ENCODE data around the gene IRGC. TPM values are rescaled to one million over a fixed set of nuclear protein-coding genes. Genes with fewer than 3 reads are reported as not detected.

Gene IRGC
- total RNA-seq (2021), result not detected in 3 replicates
- not detected for Bru-seq, nascent RNA
- long read RNA-seq, experiment 1, result 0 reads
- long read RNA-seq, experiment 2, result 0 reads
- long read RNA-seq, experiment 3, result 0 reads

GRCh38 chr19:43715776-43716175 lies at the start of gene IRGC:
TSS of gene IRGC (plus strand) at chr19:43716076. CDS start at chr19:43718559, 2,483 bp downstream.
- Mint-ChIP-seq H3K27me3 (ENCODE audit: low read depth) (peaks cover 3% of the 10 kb centered on the region; the same call in 1 of the 2 replicates), H3K36me3 (no peaks in the 10 kb centered on the region), H3K9me3 (no peaks in the 10 kb centered on the region), H3K4me1 (no peaks in the 10 kb centered on the region), H3K4me3 (no peak within 1 kb of the TSS), H3K27ac (no peak within 1 kb of the TSS; the same call in 1 of the 2 replicates)
- ATAC-seq (no peak), DNase-seq (ENCODE audit: low spot score) (no peak)
- CTCF ChIA-PET, result interaction anchor here (0.8 kb wide), 1 partner anchor 58 kb away, joined by 3 read pairs; no protein-coding TSS in a partner anchor
- TF ChIP-seq KAT7 (CRISPR knock-in tag; IDR thresholded peaks at IDR 0.05; ENCODE audit: borderline replicate concordance), result no peak
- no peak for TF ChIP-seq USF2 (CRISPR knock-in tag; IDR thresholded peaks at IDR 0.05)
- TF ChIP-seq ZBTB21 (CRISPR knock-in tag; IDR thresholded peaks at IDR 0.05; ENCODE audit: borderline replicate concordance), result no peak
- no peak for TF ChIP-seq RORB (CRISPR knock-in tag; IDR thresholded peaks at IDR 0.05)
- no peak for TF ChIP-seq E2F4 (CRISPR knock-in tag; IDR thresholded peaks at IDR 0.05; ENCODE audit: borderline replicate concordance, low read depth)
- no peak for TF ChIP-seq ZNF263 (CRISPR knock-in tag; IDR thresholded peaks at IDR 0.05; ENCODE audit: low read depth)
- TF ChIP-seq ZNF317 (CRISPR knock-in tag; IDR thresholded peaks at IDR 0.05; ENCODE audit: borderline replicate concordance, low read depth), result no peak
- TF ChIP-seq MLX (CRISPR knock-in tag; IDR thresholded peaks at IDR 0.05), result no peak
- no peak for TF ChIP-seq PREB (CRISPR knock-in tag; IDR thresholded peaks at IDR 0.05; ENCODE audit: borderline replicate concordance)
- no peak for TF ChIP-seq STAT6 (CRISPR knock-in tag; conservative IDR thresholded peaks at IDR 0.05; ENCODE audit: low read depth)
- TF ChIP-seq SOX15 (CRISPR knock-in tag; IDR thresholded peaks at IDR 0.05), result no peak
- POLR2A ChIA-PET, result no interaction called here

DNA sequence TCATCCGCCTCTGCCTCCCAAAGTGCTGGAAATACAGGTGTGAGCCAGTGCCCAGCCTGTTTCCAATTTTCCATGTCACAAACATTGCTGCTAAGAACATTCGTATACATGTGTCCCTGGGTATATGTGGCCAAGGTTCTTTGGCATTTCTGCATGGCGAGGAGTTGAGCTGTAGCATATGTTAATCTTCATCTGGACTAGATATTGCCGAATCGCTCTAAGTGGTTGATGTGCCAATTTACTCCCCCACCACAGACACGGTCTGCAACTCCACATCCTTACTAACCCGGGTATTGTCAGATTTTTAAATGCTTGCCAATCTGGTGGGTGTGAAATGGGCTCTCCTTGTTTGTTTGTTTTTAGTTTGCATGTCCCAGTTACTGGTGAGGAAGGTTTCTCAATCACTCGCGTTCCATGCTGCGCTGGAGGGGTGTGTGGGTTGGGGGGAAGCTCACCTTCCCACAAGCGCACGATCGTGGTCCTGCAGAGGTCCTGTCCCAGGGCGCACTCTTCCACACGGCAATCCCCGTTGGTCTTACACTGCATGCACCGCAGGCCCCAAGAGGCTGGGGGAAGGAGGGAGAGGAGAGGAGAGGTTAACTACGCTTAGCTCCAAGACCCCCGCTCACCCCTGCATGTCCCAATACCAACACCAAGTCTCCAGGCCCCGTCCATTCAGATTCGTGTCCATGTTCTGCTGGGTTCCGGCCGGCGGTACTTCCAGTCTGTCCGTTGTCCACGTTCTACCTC lies 48.6 kb upstream of the IRGC start:
- ChIA-PET POLR2A (interaction anchor here (0.6 to 1.7 kb wide), 2 partner anchors 20 to 72 kb away, joined by 5 to 12 read pairs; partner anchors contain the start of genes IRGQ and ZNF576), CTCF (interaction anchor here (0.6 to 3.5 kb wide), 7 partner anchors 41 to 165 kb away, joined by 3 to 28 read pairs (median 3); no protein-coding TSS in a partner anchor)
- H3K27me3 Mint-ChIP-seq (ENCODE audit: low read depth), result peaks cover 31% of the 10 kb centered on the region
- ATAC-seq, result no peak
- peaks cover 29% of the 10 kb centered on the region for H3K4me1 Mint-ChIP-seq
- peak overlapping the region; percentile 97 for H3K27ac Mint-ChIP-seq
- H3K4me3 Mint-ChIP-seq, result peak overlapping the region; percentile 89
- H3K36me3 Mint-ChIP-seq, result peaks cover 20% of the 10 kb centered on the region
- H3K9me3 Mint-ChIP-seq, result no peaks in the 10 kb centered on the region
- TF ChIP-seq, protein P1, sequence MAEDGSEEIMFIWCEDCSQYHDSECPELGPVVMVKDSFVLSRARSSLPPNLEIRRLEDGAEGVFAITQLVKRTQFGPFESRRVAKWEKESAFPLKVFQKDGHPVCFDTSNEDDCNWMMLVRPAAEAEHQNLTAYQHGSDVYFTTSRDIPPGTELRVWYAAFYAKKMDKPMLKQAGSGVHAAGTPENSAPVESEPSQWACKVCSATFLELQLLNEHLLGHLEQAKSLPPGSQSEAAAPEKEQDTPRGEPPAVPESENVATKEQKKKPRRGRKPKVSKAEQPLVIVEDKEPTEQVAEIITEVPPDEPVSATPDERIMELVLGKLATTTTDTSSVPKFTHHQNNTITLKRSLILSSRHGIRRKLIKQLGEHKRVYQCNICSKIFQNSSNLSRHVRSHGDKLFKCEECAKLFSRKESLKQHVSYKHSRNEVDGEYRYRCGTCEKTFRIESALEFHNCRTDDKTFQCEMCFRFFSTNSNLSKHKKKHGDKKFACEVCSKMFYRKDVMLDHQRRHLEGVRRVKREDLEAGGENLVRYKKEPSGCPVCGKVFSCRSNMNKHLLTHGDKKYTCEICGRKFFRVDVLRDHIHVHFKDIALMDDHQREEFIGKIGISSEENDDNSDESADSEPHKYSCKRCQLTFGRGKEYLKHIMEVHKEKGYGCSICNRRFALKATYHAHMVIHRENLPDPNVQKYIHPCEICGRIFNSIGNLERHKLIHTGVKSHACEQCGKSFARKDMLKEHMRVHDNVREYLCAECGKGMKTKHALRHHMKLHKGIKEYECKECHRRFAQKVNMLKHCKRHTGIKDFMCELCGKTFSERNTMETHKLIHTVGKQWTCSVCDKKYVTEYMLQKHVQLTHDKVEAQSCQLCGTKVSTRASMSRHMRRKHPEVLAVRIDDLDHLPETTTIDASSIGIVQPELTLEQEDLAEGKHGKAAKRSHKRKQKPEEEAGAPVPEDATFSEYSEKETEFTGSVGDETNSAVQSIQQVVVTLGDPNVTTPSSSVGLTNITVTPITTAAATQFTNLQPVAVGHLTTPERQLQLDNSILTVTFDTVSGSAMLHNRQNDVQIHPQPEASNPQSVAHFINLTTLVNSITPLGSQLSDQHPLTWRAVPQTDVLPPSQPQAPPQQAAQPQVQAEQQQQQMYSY (CRISPR knock-in tag; IDR thresholded peaks at IDR 0.05), result peak; percentile 29; the same call in 1 of the 2 replicates
- TF ChIP-seq TCF7 (CRISPR knock-in tag; IDR thresholded peaks at IDR 0.05; ENCODE audit: low read depth) (no peak), SMAD3 (CRISPR knock-in tag; IDR thresholded peaks at IDR 0.05; ENCODE audit: borderline replicate concordance) (no peak), NR2C2 (CRISPR knock-in tag; IDR thresholded peaks at IDR 0.05) (no peak), SOX15 (CRISPR knock-in tag; IDR thresholded peaks at IDR 0.05) (no peak), TEAD1 (CRISPR knock-in tag; IDR thresholded peaks at IDR 0.05) (no peak), IRF2 (CRISPR knock-in tag; IDR thresholded peaks at IDR 0.05; ENCODE audit: borderline replicate concordance, low read depth) (no peak), ZBTB21 (CRISPR knock-in tag; IDR thresholded peaks at IDR 0.05; ENCODE audit: borderline replicate concordance) (no peak), STAT6 (CRISPR knock-in tag; conservative IDR thresholded peaks at IDR 0.05; ENCODE audit: low read depth) (no peak)
- DNase-seq (ENCODE audit: low spot score), result peak; percentile 17
